Spleen (tissue), 11 donors: ENCODE data around the gene HRNR. TPM values are rescaled to one million over a fixed set of nuclear protein-coding genes. Genes with fewer than 3 reads are reported as not detected.

Experiments used
- DNase-seq: peaks from one replicate; pipeline ENCODE4 v3.0.0-alpha.2; 2020
- H3K27ac ChIP-seq, 8 donors: fragments of 200-600 bp; sonication (generic) in 7 of 8; 1 replicate in 4 of 8; 2 replicates in 4 of 8; pipeline versions ENCODE4 v1.5.0 to v1.8.0; 2016 to 2021; ENCODE audit warnings: inconsistent platforms in 4 of 8, mild to moderate bottlenecking in 4 of 8, moderate library complexity in 1 of 8
- H3K27me3 ChIP-seq, 7 donors: fragments of 200-600 bp; sonication (generic) in 6 of 7; replicated peaks in 1 of 7; 1 replicate in 4 of 7; 2 replicates in 3 of 7; pipeline versions ENCODE4 v1.5.0 to v1.8.0; 2016 to 2021; ENCODE audit warnings: inconsistent platforms in 3 of 7, mild to moderate bottlenecking in 1 of 7
- H3K36me3 ChIP-seq, 6 donors: fragments of 200-600 bp; sonication (generic) in 5 of 6; 1 replicate in 4 of 6; 2 replicates in 2 of 6; pipeline versions ENCODE4 v1.5.0 to v1.8.0; 2016 to 2021; ENCODE audit warnings: inconsistent platforms in 2 of 6
- H3K4me1 ChIP-seq, 6 donors: fragments of 200-600 bp; sonication (generic) in 5 of 6; 1 replicate in 3 of 6; 2 replicates in 3 of 6; pipeline versions ENCODE4 v1.5.0 to v1.8.0; 2016 to 2021; ENCODE audit warnings: inconsistent platforms in 3 of 6
- H3K4me3 ChIP-seq, 8 donors: fragments of 200-600 bp; sonication (generic) in 7 of 8; 1 replicate in 4 of 8; 2 replicates in 4 of 8; pipeline versions ENCODE4 v1.5.0 to v1.8.0; 2016 to 2021; ENCODE audit warnings: inconsistent platforms in 4 of 8, mild to moderate bottlenecking in 4 of 8, moderate library complexity in 2 of 8
- H3K9me3 ChIP-seq, 8 donors: fragments of 200-600 bp; sonication (generic) in 7 of 8; 1 replicate in 4 of 8; 2 replicates in 4 of 8; pipeline versions ENCODE4 v1.5.0 to v1.8.0; 2016 to 2021; ENCODE audit warnings: inconsistent platforms in 4 of 8
- POLR2A ChIP-seq, 3 donors: fragments of 450-650 bp; IDR thresholded peaks; one replicate each; pipeline ENCODE4 v1.5.1; 2017; ENCODE audit warnings: antibody characterized with exemption in 3 of 3, mild to moderate bottlenecking in 1 of 3
- POLR2AphosphoS5 ChIP-seq, 3 donors: sonication (generic); formaldehyde crosslinking; IDR thresholded peaks; one replicate each; pipeline ENCODE4 v1.5.1; 2017; ENCODE audit warnings: antibody characterized with exemption in 3 of 3
- WGBS, 5 donors: extraction: QIAGEN DNeasy Blood & Tissue Kit in 3 of 5; methylation state at CpG; one replicate each; pipeline versions ENCODE4 v1.1.5 to v1.1.7; 2013 to 2018; 5-methylcytosine and 5-hydroxymethylcytosine counted together
- intact Hi-C: fragments of 100-400 bp; cut with DNase I; formaldehyde crosslinking; loops from one replicate; pipeline ENCODE4 v1.15.0; 2023; ENCODE audit warnings: low total_unique reads
- polyA plus RNA-seq, 3 donors: library from polyadenylated mRNA; stranded (reverse); fragments of 200-250 nt; gene quantifications; one replicate each; pipeline ENCODE4 v1.2.1, GENCODE V29; 2013
- total RNA-seq, 7 donors: library from RNA; depleted of rRNA in 3 of 7; stranded (reverse); fragments of >200 nt in 3 of 7; fragmentation: NEBNext Ultra II Directional in 4 of 7; extraction: Animal tissue kit (Norgen Biotek cat#: 25700) in 4 of 7; gene quantifications; one replicate each; pipeline versions ENCODE4 v1.1.0 to v1.2.1, GENCODE V29; 2016 to 2021
- TF ChIP-seq, protein P1 (sequence below), 11 experiments: fragments of 200-600 bp in 7 of 11; fragments of 450-650 bp in 4 of 11; sonication (generic) in 4 of 11; IDR thresholded peaks in 8 of 11; conservative IDR thresholded peaks in 3 of 11; 1 replicate in 7 of 11; 2 replicates in 4 of 11; pipeline versions ENCODE4 v1.4.0 to v1.8.0; 2016 to 2021; ENCODE audit warnings: antibody characterized with exemption in 11 of 11, inconsistent platforms in 4 of 11, mild to moderate bottlenecking in 1 of 11
- donor health status: healthy with polysubstance abuse.
- donor health status: DM: no; HTN: no; CAD: no; lungs with moderate emphysema.
- donor health status: DM: no; HTN: no; CAD: no.
- donor health status: Bipolar disorder and iron deficiency.
- donor health status: healthy.
- donor health status: DM: no; HTN: no; CAD: no.
- donor health status: DM: yes; HTN: yes; CAD: no.

HRNR gene
- total and polyA plus RNA-seq, 10 donors = under 0.01 TPM; not detected in 9

DNA sequence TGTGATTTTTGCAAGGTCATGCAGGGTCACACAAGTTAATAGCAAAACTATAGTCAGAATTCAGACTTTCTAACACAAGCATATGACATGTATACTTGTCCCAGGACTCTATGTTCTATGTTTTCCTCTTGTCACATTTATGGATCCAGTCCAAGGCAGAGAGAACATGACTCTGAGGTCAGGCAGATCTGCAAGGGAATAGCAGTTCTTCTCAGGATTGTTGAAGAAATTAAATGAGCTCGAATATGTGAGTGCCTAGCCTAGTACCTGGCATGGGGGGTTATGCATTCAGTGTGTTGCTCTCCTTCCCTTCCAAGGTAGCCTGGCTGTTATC is 55.5 kb downstream of the HRNR start:
- H3K36me3 ChIP-seq = no peaks in the 10 kb centered on the region
- no peak overlapping the region for H3K4me3 ChIP-seq
- 29 to 68% (median 49%) methylated on average over 1 of the region's 1 CpG for WGBS, 5 donors
- H3K9me3 ChIP-seq = no peaks in the 10 kb centered on the region
- TF ChIP-seq POLR2AphosphoS5 (IDR thresholded peaks at IDR 0.05) (no peak), POLR2A (IDR thresholded peaks at IDR 0.05) (no peak)
- TF ChIP-seq, protein P1, sequence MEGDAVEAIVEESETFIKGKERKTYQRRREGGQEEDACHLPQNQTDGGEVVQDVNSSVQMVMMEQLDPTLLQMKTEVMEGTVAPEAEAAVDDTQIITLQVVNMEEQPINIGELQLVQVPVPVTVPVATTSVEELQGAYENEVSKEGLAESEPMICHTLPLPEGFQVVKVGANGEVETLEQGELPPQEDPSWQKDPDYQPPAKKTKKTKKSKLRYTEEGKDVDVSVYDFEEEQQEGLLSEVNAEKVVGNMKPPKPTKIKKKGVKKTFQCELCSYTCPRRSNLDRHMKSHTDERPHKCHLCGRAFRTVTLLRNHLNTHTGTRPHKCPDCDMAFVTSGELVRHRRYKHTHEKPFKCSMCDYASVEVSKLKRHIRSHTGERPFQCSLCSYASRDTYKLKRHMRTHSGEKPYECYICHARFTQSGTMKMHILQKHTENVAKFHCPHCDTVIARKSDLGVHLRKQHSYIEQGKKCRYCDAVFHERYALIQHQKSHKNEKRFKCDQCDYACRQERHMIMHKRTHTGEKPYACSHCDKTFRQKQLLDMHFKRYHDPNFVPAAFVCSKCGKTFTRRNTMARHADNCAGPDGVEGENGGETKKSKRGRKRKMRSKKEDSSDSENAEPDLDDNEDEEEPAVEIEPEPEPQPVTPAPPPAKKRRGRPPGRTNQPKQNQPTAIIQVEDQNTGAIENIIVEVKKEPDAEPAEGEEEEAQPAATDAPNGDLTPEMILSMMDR (IDR thresholded peaks at IDR 0.05 in 8 of 11, conservative IDR thresholded peaks at IDR 0.05 in 3 of 11) = no peak
- peaks cover 0 to 9% (median 0%) of the 10 kb centered on the region in 7 donors for H3K27me3 ChIP-seq
- no peak for DNase-seq
- intact Hi-C loops = no loop called here
- H3K4me1 ChIP-seq = peaks cover 0 to 56% (median 10%) of the 10 kb centered on the region in 6 donors
- peak overlapping the region in 5 of 8 donors; percentile 7 to 72 (median 62) for H3K27ac ChIP-seq

DNA sequence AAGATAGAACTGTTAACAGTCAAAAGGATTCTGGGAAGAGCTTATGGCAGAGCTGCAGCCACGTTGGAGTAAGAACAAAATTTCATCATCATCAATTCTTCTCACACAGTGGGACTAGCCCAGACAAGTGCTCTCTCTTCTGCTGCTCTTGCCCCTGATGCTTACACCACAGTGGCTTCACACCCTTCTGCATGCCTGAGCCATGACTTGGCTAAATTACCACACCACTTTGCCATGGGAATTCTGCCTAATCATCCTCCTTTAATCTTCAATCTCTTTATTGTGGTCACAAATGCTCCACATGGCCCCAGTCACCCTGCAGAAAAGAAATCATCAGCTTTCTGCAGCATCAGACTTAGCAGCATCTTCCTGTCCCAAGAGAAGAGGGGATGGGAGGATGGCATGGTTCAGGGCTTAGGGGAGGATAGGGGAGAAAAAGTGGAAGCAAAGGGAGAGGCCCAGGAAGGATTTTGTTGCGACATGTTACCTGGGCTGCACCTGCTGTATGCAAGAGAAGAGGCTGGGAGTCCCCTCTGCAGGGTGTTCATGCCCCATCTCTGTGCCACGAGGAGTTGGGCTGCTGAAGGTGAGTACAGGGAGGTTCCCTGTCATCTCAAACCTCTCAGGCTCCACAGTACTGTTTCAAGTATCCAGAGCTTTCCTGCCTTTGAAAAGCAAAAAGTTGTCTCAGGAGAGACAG is 56.0 kb downstream of the HRNR start:
- Histone ChIP-seq H3K4me1 (peaks cover 0 to 61% (median 12%) of the 10 kb centered on the region in 6 donors), H3K27me3 (peaks cover 0 to 9% (median 0%) of the 10 kb centered on the region in 7 donors), H3K36me3 (no peaks in the 10 kb centered on the region), H3K27ac (peak overlapping the region in 5 of 8 donors; percentile 22 to 72 (median 62)), H3K9me3 (no peaks in the 10 kb centered on the region), H3K4me3 (no peak overlapping the region)
- no peak for TF ChIP-seq POLR2AphosphoS5 (IDR thresholded peaks at IDR 0.05)
- TF ChIP-seq POLR2A (IDR thresholded peaks at IDR 0.05) = no peak
- TF ChIP-seq, protein P1 (IDR thresholded peaks at IDR 0.05 in 8 of 11, conservative IDR thresholded peaks at IDR 0.05 in 3 of 11) = no peak
- 30 to 52% (median 38%) methylated on average over 3 of the region's 3 CpGs for WGBS, 5 donors
- intact Hi-C loops = no loop called here
- no peak for DNase-seq

DNA sequence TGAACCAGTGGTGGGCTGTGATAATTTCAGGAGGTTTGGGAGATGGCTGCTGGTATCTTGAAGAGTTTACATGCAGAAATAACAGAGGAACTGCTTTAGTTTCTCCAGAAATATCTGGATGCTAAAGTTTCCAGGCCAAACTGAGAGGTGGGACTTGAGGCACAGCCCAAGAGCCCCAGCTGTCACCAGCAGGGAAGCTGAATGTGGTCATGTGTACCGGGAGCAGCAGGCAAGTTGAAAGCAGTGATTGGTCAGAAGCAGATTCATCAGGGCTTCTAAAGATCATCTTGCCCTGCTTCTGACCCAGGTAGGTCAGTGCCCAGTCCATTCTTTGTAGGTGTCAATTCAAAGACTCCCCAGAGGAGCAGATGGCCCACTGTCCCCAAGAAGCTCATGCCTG is 57.0 kb downstream of the HRNR start:
- Histone ChIP-seq H3K36me3 (no peaks in the 10 kb centered on the region), H3K9me3 (no peaks in the 10 kb centered on the region), H3K27ac (no peak overlapping the region), H3K27me3 (peaks cover 0 to 9% (median 0%) of the 10 kb centered on the region in 7 donors), H3K4me1 (peaks cover 0 to 68% (median 14%) of the 10 kb centered on the region in 6 donors), H3K4me3 (no peak overlapping the region)
- no peak for DNase-seq
- 27 to 87% (median 44%) methylated on average over 1 of the region's 1 CpG for WGBS, 5 donors
- intact Hi-C loops = no loop called here
- TF ChIP-seq, protein P1 (IDR thresholded peaks at IDR 0.05 in 8 of 11, conservative IDR thresholded peaks at IDR 0.05 in 3 of 11) = no peak
- TF ChIP-seq POLR2AphosphoS5 (IDR thresholded peaks at IDR 0.05) = no peak
- no peak for TF ChIP-seq POLR2A (IDR thresholded peaks at IDR 0.05)

DNA sequence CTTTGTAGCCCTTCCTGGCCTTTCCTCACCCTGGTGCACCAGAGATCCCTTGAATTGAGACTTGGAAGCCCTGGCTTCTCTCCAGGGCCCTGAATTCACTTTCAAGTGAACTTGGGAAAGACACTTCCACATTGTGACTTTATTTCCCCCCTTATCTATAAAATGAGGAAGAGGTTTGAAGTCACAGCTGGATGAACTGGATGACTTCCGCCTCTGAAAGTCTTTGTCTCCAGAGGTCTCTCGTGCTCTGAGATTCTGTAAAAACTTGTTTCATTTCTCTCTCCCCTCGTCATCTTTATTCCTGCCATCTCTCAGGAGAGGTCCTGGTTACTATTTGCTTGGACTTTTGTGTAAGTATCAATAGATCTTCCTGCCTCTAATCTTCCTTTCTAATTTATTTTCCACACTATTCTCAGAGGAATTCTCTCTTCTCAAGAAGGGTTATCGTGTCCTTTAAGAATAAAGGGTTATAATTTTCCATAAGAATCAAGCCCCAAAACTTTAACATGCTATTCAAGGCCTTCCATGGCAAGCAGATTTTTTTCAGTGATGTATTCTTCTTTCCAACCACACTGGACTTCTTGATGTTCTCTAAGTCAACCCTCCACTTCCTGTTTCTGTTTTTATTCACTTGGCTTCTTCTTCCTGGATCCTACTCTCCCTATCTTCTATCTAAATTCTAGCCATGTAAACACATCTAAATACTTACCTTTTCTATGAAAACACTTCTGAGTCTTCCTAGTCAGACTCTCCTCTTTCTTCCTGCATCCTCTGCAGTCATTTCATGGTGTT is 58.5 kb downstream of the HRNR start:
- Histone ChIP-seq H3K4me3 (no peak overlapping the region), H3K27me3 (peaks cover 0 to 9% (median 0%) of the 10 kb centered on the region in 7 donors), H3K4me1 (peaks cover 0 to 66% (median 14%) of the 10 kb centered on the region in 6 donors), H3K27ac (peak overlapping the region in 4 of 8 donors; percentile 13 to 54 (median 47)), H3K36me3 (no peaks in the 10 kb centered on the region), H3K9me3 (no peaks in the 10 kb centered on the region)
- intact Hi-C loops = no loop called here
- 65 to 75% (median 72%) methylated on average over 4 of the region's 4 CpGs for WGBS, 5 donors
- no peak for DNase-seq
- TF ChIP-seq POLR2A (IDR thresholded peaks at IDR 0.05) (no peak), POLR2AphosphoS5 (IDR thresholded peaks at IDR 0.05) (no peak)
- TF ChIP-seq, protein P1 (IDR thresholded peaks at IDR 0.05 in 8 of 11, conservative IDR thresholded peaks at IDR 0.05 in 3 of 11) = no peak
